GM21825 (cell line): Measurements from ENCODE around the gene EFNB1.

Experiments
- ATAC-seq: cut with Tn5 transposase; IDR thresholded peaks from one replicate; pipeline ENCODE4 v1.9.1; 2021; ENCODE audit warnings: mild to moderate bottlenecking, moderate library complexity; ENCODE audit not compliant: unreplicated experiment

Gene EFNB1

DNA sequence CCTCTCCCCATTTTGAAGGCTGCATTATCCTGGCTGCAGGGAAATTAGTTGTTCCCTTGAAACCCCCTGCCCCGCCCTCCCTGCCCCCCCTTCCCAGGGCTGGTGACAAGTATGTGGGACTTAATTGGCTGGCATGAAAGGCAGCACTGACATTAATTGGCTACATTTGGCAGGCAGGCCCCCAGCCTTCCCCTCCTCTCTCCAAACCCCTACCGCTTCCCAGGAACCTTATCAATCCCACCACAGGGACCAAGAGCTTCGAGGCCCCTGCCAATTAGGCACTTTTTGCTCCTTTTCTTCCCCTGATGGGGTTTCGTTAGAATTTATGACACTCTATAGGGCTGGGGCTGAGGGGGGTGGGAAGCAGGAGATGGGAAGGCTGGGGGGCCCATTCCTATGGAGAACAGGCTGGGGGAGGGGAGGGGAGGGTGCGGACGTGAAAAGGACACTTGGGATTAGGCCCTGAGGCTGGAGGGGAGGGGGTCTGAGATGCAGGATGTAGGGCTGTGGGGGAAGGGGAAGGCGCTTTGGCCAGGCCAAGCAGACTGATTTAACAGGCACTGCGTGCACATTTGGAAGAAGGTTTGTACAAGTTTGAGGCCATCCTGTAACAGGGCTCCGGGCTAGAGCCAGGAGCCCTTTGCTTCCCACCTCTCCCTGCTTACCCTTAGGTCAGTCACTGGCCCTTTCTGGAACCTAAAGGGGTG, 52.2 kb downstream of the EFNB1 start:
- ATAC-seq: no peak

GRCh38 chrX:68881911-68882310, 53.1 kb downstream of the EFNB1 start:
- no peak for ATAC-seq

- ATAC-seq: no peak
These were observed 55.0 kb downstream of the EFNB1 start for GRCh38 chrX:68883800-68884199.

GRCh38 chrX:68889249-68889648, 60.4 kb downstream of the EFNB1 start:
- ATAC-seq: no peak
